SU-DHL-6 (cell line): ENCODE data around the gene ARPP19.

Experiments used
- H2AFZ ChIP-seq: fragments of 200-600 bp; sonication (generic); 2 replicates; pipeline ENCODE4 v1.6.1; 2014; ENCODE audit warnings: low read depth, mild to moderate bottlenecking, moderate library complexity, mixed read lengths, antibody characterized with exemption, low read length; ENCODE audit not compliant: severe bottlenecking
- H3F3A ChIP-seq: fragments of 200-600 bp; shearing (Covaris generic); 2 replicates; pipeline ENCODE4 v1.6.0; 2016; ENCODE audit warnings: antibody characterized with exemption, mild to moderate bottlenecking; ENCODE audit not compliant: insufficient read depth
- H3K27ac ChIP-seq: fragments of 200-600 bp; sonication (generic); 2 replicates; pipeline ENCODE4 v1.5.1; 2016; ENCODE audit warnings: low read depth, mild to moderate bottlenecking, low read length, moderate library complexity, mixed read lengths
- H3K27me3 ChIP-seq: fragments of 200-600 bp; sonication (generic), shearing (Covaris generic); 2 replicates; pipeline ENCODE4 v1.6.0; 2014; ENCODE audit warnings: mild to moderate bottlenecking, low read length
- H3K36me3 ChIP-seq: fragments of 200-600 bp; sonication (generic); 2 replicates; pipeline ENCODE4 v1.6.1; 2014; ENCODE audit warnings: mild to moderate bottlenecking, low read length, mixed read lengths
- H3K4me2 ChIP-seq: fragments of 300-600, 200-600 bp; shearing (Covaris generic), sonication (generic); 2 replicates; pipeline ENCODE4 v1.6.0; 2014; ENCODE audit warnings: low read length, low read depth, mild to moderate bottlenecking; ENCODE audit not compliant: poor library complexity, severe bottlenecking
- H3K4me3 ChIP-seq: fragments of 200-600 bp; sonication (generic); 2 replicates; pipeline ENCODE4 v1.5.1; 2014; ENCODE audit warnings: antibody characterized with exemption, low read length, mild to moderate bottlenecking, mixed read lengths; ENCODE audit not compliant: insufficient read depth, poor library complexity, severe bottlenecking
- H3K79me2 ChIP-seq: fragments of 200-600 bp; sonication (generic); 2 replicates; pipeline ENCODE4 v1.6.1; 2014; ENCODE audit warnings: mild to moderate bottlenecking, low read length, moderate library complexity; ENCODE audit not compliant: insufficient read depth
- H3K9ac ChIP-seq: fragments of 200-600 bp; sonication (generic); 2 replicates; pipeline ENCODE4 v1.7.0; 2014; ENCODE audit warnings: mild to moderate bottlenecking, low read length
- H3K9me2 ChIP-seq: fragments of 200-600 bp; sonication (generic); replicated peaks from 2 replicates; pipeline ENCODE4 v1.6.1; 2014; ENCODE audit warnings: low read length; ENCODE audit not compliant: insufficient read depth
- H3K9me3 ChIP-seq: fragments of 200-600 bp; sonication (generic); 2 replicates; pipeline ENCODE4 v1.6.1; 2014; ENCODE audit warnings: low read length, mixed read lengths; ENCODE audit not compliant: insufficient read depth
- H4K20me1 ChIP-seq: fragments of 200-600 bp; sonication (generic); 2 replicates; pipeline ENCODE4 v1.6.1; 2014; ENCODE audit warnings: low read depth, mild to moderate bottlenecking, antibody characterized with exemption, low read length, moderate library complexity, mixed read lengths
- CTCF ChIP-seq: fragments of 200-600 bp; sonication (generic); IDR thresholded peaks from one replicate; pipeline ENCODE4 v1.5.1; 2017; ENCODE audit warnings: antibody characterized with exemption, mild to moderate bottlenecking, low read length, moderate library complexity; ENCODE audit not compliant: insufficient read depth, poor library complexity, severe bottlenecking
- EZH2phosphoT487 ChIP-seq: fragments of 200-600 bp; sonication (generic), shearing (Covaris generic); conservative IDR thresholded peaks from 2 replicates; pipeline ENCODE4 v1.6.1; 2018; ENCODE audit warnings: mild to moderate bottlenecking, antibody characterized with exemption, low read length, moderate library complexity, mixed read lengths

The ARPP19 gene

DNA sequence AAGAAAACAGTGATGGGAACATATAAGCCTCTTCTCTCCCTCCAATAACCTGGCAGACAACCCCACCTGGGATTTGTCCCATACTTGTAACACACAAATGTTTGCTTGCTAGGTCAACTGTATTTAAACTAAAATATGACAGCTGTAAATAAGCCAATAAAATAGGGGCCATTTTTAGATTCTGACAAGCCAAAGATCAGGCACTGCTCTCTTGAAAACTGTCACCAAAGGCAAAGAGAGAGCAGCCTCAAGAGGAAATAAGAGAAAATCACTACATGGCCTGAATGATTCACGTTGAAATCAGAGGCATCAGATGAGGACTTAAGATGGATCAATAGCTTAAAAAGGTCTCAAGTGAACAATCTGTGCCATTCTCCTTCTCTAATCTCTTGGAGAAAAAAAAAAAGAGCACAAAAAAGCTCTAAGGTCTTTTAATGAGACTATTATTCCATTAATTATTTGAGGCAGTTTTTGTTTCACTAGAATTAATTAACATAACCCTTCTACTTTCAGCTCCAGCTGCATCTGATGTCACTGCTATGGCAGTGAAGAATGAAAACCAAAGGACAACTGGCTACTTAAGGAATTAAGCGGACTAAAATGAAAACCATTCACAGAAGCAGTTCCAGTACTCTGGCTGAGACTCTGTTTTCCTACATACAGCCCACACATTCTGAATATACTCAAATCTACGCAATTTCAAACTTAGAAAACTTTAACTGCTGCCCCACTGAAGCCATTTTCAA, 59.2 kb downstream of the ARPP19 start:
- Histone ChIP-seq H3K27me3 (no peaks in the 10 kb centered on the region), H3K4me2 (no peak overlapping the region), H3K9me3 (no peaks in the 10 kb centered on the region), H3K9ac (no peak overlapping the region), H3K79me2 (no peaks in the 10 kb centered on the region; the same call in 1 of the 2 replicates), H3K27ac (no peak overlapping the region), H2AFZ (no peak overlapping the region), H3F3A (no peaks in the 10 kb centered on the region), H3K9me2 (no peaks in the 10 kb centered on the region), H3K4me3 (no peak overlapping the region), H3K36me3 (no peaks in the 10 kb centered on the region), H4K20me1 (peaks cover 4% of the 10 kb centered on the region; the same call in 1 of the 2 replicates)
- TF ChIP-seq CTCF (no peak), EZH2phosphoT487 (no peak)

- Histone ChIP-seq H3K9me2 (no peaks in the 10 kb centered on the region), H3K27ac (no peak overlapping the region), H3K4me2 (no peak overlapping the region), H3K79me2 (peaks cover 10% of the 10 kb centered on the region; the same call in 1 of the 2 replicates), H3K27me3 (no peaks in the 10 kb centered on the region), H3K9ac (no peak overlapping the region), H4K20me1 (peaks cover 4% of the 10 kb centered on the region; the same call in 1 of the 2 replicates), H3F3A (no peaks in the 10 kb centered on the region), H3K36me3 (no peaks in the 10 kb centered on the region), H3K4me3 (no peak overlapping the region), H3K9me3 (no peaks in the 10 kb centered on the region), H2AFZ (no peak overlapping the region)
- TF ChIP-seq CTCF (no peak), EZH2phosphoT487 (no peak)
Observed at GRCh38 chr15:52506549-52506948, 62.3 kb downstream of the ARPP19 start.

DNA sequence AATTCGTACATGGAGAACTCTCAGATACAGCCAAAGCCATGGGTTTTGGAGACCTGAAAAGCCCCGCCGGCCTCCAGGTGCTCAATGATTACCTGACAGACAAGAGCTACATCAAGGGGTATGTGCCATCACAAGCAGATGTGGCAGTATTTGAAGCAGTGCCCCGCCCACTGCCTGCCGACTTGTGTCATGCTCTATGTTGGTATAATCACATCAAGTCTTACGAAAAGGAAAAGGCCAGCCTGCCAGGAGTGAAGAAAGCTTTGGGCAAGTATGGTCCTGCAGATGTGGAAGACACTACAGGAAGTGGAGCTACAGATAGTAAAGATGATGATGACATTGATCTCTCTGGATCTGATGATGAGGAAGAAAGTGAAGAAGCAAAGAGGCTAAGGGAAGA, 63.7 kb downstream of the ARPP19 start:
- no peak for TF ChIP-seq CTCF
- no peak for TF ChIP-seq EZH2phosphoT487
- Histone ChIP-seq H3F3A (no peaks in the 10 kb centered on the region), H3K4me3 (no peak overlapping the region), H3K27ac (no peak overlapping the region), H3K9ac (no peak overlapping the region), H2AFZ (no peak overlapping the region), H3K9me2 (no peaks in the 10 kb centered on the region), H3K4me2 (no peak overlapping the region), H3K9me3 (no peaks in the 10 kb centered on the region), H3K79me2 (peaks cover 10% of the 10 kb centered on the region; the same call in 1 of the 2 replicates), H3K36me3 (no peaks in the 10 kb centered on the region), H3K27me3 (no peaks in the 10 kb centered on the region), H4K20me1 (0 out of 2 replicates have a peak, but pooled peaks cover 4% of the 10 kb centered on the region)
